Stimulated activated naive CD4-positive, alpha-beta T cell treated with Interleukin-2 at 50 U/mL for 16 hours (primary cell): Measurements from ENCODE around the gene DNASE1L2.

ENCODE experiments used
- DNase-seq: peaks from one replicate; lab custom pipeline; 2025; lab: John Stamatoyannopoulos, UW

Gene DNASE1L2, protein sequence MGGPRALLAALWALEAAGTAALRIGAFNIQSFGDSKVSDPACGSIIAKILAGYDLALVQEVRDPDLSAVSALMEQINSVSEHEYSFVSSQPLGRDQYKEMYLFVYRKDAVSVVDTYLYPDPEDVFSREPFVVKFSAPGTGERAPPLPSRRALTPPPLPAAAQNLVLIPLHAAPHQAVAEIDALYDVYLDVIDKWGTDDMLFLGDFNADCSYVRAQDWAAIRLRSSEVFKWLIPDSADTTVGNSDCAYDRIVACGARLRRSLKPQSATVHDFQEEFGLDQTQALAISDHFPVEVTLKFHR

DNA sequence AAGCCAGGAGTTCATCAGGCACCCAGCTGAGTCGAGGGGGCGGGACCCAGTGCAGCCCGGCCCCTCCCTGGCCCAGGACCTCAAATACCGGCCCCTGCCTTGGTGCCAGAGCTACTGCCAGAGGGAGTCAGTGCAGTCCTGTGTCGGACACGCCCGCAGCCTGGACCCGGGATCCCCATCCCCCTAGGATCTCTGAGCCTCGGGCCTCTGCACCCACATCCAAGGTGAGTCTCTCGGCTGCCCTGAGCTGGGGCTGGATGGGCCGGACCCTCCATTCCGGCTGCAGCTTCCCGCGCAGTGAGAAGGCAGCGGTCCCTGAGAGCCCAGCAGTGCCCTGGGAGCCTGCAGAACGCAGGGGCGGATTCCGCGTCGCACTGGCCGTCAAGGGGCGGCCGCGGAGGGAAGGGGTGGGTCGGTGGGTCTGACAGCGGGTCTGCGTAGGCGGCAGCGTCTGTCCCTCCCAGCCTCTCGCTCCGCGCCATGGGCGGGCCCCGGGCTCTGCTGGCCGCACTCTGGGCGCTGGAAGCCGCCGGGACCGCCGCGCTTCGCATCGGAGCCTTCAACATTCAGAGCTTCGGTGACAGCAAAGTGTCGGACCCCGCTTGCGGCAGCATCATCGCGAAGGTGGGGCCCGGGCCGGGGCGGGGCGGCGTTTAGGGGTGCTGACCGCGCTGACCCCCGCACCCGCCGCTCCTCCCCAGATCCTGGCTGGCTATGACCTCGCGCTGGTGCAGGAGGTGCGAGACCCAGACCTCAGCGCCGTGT is at the start of gene DNASE1L2:
TSS of gene DNASE1L2 (plus strand) at position 108 of the 765 bp plus-strand sequence. CDS start at position 481, 373 bp downstream.
- no peak for DNase-seq

DNA sequence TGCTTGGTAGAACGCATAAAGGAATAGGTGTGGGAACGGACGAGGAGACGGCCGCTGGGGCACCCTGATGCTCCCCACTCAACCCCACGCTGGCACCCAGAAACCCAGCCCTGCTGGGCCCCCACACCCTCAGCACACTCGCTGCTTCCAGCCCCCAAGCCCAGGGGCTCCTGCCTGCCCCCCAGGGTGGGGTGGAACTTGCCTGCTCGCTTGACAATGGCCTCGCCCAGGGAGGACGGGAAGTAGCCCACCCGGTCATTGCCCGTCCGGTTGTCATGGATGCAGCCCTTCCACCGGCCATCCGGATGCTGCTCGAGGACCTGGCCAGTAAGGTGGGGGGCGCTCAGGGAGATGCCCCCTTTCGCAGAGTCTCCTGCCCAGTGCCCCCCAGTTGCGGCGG is 49.7 kb upstream of the DNASE1L2 start:
- DNase-seq = no peak

DNA sequence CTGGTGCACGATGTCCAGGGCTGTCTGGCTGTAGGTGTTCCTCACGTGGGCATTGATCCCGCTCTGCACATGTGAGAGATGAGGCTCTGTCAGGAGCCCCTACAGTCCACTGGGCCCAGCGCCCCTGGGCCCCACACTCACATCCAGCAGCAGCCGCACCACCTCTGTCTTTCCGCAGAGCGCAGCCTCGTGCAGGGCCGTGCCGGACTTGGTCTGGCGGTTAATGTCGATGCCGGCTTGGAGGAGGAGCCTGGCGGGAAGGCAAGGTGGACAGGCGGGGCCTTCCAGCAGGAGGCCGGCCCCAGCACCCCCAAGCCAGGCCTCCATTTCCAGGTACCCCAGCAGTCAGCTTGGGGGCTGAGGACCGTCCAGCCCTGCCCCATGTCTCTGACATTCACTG is 49.0 kb upstream of the DNASE1L2 start:
- DNase-seq = no peak

DNA sequence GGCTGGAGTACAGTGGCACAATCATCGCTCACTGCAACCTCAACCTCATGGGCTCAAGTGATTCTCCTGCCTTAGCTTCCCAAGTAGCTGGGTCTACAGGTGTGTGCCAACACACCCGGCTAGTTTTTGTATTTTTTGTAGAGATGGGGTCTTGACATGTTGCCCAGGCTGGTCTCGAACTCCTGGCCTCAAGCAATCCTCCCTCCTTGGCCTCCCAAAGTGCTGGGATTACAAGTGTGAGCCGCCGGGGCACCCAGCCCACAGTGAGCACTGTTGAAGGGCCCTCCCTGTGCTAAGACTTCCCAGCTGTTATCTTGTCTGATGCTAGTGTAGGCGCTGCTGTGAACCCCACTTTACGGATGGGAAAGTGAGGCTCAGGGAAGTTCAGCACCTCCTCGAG is 47.8 kb upstream of the DNASE1L2 start:
- no peak for DNase-seq

DNA sequence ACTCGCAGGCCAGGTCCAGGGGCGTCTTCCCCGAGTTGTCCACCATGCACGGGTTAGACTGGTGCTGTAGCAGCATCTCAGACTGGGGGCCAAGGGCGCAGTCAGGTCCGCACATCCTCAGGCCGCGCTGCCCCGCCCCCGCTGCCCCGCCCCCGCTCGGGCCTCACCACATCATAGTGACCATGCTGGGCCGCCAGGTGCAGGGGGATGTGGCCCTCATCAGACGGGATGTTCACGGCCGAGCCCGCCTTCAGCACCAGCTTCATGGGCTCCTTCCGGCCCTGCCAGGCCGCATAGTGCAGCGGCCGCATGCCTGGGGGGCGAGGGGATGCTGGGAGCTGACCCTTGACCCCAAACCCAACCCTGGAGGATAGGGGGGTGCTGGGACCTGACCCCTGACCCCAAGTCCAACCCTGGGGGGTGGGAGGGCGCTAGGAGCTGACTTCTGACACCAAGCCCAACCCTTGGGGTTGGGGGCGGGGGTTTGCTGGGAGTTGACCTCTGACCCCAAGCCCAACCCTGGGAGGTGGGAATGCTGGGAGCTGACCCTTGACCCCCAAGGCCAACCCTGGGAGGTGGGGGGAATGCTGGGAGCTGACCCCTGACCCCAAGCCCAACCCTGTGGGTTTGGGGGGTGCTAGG is 46.9 kb upstream of the DNASE1L2 start:
- no peak for DNase-seq

DNA sequence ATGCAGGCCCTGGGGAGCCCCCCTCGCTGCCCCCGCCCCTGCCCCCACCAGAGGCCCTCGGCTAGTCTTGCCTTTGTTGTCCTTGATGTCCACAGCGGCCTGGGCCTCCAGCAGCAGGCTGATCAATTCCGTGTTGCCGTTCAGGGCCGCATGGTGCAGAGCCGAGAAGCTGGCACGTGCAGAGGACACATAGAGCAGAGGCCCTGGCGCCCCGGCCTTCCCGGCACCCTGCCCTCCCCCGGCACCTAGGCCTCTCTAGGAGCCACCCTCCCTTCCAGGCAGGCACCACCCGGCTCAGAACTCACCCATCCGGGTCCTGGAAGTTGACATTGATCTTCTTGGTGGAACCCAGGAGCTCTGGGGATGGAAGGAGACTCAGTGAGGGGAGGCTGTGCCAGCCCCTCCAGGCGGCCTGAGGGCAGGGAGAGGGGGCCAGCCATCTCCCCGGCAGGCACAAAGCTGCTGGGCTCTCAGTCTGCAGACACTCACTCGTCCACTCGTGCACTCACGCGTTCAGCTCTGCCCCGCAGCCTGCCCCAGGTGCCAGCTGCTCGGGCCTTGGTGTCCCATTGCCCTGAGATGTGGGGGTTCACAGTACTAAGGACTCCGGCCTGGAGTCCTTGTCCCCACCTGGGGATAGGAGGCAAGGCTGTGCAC is 46.1 kb upstream of the DNASE1L2 start:
- no peak for DNase-seq

DNA sequence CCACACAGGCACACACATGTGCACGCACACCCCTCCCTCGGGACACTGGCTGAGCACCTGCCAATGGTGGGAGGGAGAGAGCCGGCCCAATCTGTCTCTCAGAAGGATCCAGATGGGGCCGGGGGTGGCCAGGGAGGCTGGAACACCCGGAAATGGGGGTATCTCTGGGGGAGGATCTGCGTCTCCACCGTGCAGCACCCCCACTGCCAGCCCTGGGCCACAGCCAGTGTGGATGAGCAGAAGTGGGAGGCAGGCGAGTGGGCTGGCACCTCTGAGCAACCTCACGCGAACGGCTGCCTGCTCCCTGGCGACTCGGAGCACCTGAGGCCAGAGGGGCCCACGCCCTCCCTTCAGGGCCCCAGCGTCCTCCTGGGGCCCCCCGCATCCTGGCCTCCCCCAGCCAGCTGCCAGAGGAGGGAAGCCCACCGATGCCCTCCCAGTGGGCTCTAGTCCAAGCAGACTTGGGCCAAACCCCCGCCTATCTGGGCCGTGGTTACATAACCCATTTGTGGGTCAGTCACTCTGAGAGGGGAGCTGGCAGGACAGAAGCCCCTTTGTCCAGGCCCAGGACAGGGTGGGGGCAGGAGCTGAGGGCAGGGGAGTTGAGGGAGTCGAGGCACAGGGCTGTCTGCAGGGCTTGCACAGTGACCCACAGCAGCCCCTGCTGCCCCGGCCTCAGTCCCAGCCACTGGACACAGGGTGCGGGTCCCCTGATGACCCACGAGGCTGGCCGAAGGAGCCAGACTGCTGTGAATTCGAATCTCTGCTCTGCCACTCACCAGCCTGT is 45.4 kb upstream of the DNASE1L2 start:
- no peak for DNase-seq

DNA sequence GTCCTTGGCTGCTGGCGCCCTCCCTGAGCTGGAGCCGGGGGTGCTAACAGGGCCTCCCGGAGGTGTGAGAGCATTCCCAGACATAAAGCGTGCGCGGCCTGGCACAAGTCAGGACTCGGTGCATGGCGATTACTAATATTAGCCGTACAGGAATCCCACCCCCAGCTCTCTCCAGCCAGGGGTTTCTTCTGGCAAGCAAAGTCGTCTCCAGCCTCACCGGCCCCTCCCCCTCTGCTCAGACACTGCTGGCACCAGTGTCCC is 44.9 kb upstream of the DNASE1L2 start:
- no peak for DNase-seq

DNA sequence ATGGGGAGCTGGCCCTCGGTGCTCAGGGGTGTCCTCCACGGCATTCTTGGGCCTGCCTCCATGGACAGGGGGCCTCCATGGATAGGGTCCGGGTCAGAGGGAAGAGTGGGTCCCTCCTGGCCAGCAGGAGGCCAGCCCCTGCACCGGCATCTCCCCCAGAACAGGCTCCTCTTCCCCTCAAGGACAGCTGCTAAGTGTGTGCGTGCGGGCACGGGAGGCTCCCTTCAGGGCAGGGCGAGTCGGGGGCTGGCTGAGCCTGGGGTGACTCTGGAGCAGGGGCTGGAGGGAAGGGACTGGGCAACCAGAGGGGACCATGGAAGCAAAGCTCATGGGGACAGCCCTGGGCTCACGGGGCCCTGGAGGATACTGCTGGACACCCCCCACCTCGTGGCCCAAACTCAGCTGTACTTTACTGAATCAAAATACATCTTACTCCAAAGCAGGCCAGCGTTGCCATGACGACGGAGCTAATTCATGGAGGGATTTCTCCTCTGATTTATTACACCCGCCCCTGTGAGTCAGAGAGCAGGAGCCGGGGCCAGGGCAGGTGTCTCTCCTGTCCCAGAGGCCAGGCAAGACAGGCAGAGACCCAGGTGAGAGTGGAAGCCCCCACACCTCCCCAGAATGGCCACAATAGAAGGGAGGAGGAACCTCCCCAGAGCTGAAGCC is 41.9 kb upstream of the DNASE1L2 start:
- no peak for DNase-seq

DNA sequence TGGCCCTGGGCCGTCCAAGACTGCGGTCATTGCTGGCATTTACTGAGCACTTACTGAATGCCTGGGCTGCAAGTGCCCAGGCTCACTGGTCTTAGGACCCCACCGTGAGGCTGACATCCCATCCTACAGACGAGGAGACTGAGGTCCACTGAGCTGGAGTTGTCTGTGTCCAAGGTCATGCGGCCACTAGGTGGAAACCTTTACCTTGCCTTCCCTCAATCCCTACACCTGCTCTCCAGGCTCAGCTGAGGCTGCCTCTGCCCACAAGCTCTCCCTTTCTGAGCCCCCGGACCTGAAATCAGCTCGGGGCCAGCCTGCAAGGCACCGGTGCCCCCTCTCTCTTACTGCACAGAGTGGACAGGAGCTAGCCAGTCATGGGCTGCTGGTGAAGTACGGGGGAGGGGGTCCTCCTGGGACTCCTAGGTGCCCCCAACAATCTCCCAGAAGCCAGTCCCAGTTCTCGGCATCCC is 41.4 kb upstream of the DNASE1L2 start:
- peak; percentile 15 for DNase-seq

DNA sequence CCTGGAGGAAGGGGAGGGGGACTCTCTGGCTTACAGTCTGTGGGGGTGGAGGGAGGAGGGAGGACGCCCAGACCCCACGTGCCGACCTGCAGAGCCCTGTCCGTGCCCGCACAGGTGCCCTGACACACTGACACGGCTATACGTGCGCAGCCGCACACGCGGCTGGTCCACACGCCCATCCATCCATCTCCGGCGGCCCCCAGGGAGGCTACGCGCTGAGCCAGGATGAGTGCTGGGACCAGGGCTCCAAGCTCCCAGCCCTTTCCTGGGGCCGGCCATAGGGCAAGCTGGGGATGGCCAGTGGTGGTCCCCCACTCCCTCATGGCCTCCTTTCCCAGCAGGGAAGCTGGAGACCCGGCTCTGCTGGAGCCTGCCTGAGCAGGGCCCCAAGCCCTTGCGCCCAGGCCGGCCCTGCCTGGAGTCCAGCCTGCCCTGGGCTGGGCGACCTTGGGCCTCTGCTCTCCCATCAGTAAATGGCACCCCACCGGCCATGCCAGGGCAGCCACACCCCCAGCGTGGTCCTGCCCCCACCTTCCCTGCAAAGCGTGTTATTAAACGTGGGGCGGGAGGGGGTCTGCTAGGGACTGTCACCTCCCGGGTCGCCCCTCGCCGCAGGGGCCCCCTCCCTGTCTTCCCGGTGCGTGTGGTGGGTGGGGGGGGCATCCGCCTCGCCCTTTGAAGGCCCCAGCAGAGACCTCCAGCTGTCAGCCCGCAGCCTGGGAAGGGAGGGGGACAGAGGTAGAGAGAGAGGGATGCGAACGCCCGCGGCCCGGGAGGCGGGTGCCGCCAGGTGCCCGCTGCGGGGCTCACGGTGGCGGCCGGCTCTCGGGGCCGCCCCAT is 40.7 kb upstream of the DNASE1L2 start:
- no peak for DNase-seq

DNA sequence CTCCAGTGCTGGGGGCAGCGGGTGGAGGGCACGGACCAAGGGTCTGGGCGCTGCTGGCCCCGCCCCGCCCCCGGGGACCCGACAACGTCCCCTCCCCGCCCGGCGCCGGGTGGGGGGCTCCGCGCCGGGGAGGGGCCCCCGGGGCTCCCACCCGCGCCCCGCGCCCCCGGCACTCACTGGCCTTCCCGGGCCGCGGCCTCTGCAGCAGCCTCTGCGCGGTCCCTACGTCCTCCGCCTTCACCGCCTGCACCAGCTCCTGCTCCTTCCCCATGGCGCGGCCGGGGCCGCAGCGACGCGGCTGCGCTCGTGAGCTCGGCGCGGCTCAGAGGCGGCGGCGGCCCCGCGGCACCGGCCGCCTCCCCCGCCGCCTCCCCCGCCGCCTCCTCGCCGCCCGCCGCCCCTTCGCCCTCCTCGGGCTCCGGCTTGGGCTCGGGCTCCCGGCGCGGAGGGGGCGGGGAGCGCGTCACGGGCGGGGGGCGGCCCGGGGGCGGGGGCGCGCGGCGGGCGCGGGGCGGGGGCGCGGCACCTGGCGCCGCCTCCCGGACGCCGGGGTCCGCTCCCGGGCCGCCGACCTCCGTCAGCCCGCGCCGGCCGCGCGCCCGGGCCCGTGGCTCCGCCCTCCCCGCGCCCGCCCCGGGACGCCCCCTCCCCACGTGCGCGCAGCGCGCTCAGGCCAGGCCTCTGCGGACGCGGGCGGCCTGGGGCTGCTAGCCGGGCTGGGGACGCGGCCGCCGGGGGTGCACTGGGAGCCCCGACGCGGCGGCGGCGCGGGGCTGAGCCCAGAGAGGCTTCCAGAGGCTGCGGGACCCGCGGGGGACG is 39.9 kb upstream of the DNASE1L2 start, which contains the start of gene CASKIN1:
TSS of gene CASKIN1 (minus strand) at position 444 of the 819 bp plus-strand sequence. CDS start at position 271, 173 bp downstream.
- DNase-seq = no peak

DNA sequence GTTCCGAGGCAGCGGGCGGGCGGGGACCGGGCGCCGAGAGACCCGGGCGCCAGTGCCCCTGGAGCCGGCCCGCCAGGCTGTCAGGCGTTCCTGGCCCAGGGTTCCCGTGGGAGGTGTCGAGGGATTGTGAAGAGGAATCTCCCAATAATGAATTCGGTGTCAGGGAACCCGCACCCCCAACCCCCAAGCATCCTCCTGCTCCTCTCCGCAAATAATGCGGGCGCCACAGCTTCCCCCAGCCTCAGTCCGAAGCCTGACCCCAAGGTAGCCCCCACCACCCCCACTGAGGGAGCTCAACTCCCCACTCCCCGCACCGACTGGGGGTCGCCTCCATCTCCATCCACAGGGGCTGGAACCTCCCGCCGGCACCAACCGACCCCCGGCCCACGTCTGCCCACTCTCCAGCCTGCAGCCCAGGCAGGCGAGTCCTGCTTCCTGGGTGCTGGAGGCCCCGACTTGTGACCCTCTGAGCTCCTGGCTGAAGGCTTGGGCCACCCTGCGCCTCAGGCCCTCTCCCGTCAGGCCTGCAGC is 39.2 kb upstream of the DNASE1L2 start:
- no peak for DNase-seq

DNA sequence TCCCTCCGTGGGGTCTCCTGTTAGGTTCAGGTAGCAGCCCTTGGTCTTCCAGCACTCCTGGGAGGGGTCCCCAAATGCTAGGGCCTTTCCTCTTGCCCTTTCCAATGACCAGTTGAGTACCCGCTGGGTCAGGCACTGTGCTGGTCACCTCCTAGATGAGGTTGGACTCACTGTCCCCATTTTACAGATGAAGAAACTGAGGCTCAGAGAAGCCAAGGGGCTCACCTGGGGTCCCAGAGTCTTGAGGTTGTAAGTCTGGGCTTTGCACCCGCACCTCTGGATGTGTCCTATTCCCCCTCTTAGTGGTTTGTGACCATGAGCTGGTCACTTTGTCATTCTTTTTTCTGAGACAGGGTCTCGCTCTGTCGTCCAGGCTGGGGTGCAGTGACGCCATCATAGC is 38.5 kb upstream of the DNASE1L2 start:
- DNase-seq = no peak

DNA sequence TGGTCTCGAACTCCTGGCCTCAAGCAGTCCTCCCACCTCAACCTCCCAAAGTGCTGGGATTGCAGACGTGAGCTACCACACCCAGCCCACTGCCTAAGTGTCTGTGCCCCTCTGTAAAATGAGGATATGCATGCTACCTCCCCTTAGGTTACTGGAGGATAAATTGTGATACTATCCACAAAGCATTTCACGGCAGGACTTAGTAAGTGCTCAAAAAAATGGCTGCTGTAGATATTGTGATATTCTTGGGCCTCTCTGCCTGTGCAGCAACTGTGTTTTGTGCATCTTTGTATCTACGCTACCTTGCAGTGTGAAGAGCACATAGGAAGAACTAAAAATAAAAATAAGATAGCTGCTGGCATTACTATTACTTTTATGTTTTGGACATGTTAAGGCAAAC is 38.0 kb upstream of the DNASE1L2 start:
- DNase-seq = no peak

DNA sequence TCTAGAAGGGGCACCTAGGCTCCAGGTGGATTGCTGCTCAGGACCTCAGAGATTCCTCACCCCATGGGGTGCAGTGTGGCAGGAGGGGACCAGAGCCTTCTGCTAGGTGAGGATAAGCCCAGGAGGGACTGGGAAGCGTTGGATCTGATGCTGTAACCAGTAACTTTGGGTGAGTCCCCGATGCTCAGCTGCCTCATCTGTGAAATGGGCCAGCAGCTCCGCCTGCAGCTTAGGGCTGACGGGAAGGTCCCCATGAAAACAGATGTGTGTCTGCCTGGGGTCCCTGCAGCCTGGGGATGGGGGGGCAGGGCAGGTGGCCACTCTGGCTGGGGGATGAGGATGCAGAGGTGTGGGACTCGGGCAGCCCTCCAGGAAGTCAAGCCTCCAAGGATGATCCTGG is 37.1 kb upstream of the DNASE1L2 start:
- DNase-seq = no peak

DNA sequence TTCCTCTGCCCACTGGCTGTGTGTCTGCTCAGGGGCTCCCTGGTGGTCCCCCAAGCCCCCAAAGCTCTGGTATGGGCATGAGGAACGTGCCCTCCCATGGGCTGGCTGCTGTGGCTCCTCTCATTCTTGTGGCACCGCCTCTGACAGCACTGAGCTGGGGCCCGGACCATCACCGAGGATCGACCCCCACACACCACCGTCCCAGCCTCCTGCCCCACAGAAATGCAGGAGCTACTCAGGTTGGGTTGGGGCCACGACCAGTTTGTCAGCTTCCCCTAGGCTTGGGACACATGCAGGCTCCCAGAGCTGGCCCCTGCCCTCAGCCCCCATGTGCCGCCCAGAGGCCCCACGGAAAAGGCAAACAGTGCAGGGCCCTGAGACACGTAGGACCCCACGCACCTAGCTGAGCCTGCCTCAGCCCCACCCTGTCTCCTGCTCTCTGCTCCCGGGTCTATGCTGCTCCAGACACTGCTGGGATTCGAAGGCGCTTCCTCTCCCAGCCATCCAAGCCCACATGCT is 36.6 kb upstream of the DNASE1L2 start:
- DNase-seq = no peak

DNA sequence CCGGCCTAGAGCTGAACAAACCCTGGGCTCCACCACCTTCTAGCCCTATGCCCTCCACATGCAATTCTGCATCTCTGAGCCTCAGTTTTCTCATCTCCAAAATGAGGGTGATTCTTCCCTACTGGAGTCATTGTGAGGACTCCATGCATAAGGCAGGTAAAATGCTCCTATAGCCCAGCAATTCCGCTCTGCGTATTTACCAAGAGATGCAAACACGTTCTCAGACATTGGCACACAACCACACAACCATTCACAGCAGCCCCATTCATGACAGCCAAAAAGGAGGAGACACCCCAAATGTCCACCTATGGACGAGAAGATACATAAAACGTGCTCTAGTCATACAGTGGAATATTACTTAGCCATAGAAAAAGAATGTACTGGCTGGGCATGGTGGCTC is 35.9 kb upstream of the DNASE1L2 start:
- no peak for DNase-seq
